HG03060 (cell line): ENCODE measurements around the gene MED9.
"Not testable (repeated sequence)": the region's sequence is repeated elsewhere in the genome, so short reads cannot be mapped to it uniquely, and the experiment has no call there.

Experiments used
- ATAC-seq: cut with Tn5 transposase; IDR thresholded peaks from one replicate; pipeline ENCODE4 v1.9.1; 2021; ENCODE audit warnings: low read depth, moderate number of reproducible peaks; ENCODE audit not compliant: unreplicated experiment

The MED9 gene, protein sequence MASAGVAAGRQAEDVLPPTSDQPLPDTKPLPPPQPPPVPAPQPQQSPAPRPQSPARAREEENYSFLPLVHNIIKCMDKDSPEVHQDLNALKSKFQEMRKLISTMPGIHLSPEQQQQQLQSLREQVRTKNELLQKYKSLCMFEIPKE

DNA sequence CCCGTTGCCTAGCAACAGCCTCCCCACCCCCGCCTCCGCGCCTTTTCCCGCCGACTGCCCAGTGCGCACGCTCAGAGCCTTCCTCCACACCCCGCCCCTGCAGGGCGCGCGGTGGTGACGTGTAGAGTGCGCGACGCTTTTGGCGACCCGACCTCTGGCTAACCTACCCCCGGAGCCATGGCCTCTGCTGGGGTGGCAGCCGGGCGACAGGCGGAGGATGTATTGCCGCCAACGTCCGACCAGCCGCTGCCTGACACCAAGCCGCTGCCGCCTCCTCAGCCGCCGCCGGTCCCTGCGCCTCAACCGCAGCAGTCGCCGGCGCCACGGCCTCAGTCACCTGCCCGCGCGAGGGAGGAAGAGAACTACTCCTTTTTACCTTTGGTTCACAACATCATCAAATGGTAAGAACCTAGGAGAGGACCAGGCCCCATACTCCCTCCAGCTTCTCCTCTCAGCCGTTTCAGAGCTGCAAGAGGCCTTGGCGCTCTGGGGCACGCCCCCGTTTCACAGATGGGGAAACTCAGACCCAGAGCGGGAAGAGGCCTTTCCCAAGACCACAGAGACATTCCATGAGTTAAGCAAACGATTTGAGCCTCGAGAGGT lies at the start of gene MED9:
TSS of gene MED9 (plus strand) at position 136 of the 603 bp plus-strand sequence. CDS start at position 178, 42 bp downstream.
- ATAC-seq: peak; percentile 58

DNA sequence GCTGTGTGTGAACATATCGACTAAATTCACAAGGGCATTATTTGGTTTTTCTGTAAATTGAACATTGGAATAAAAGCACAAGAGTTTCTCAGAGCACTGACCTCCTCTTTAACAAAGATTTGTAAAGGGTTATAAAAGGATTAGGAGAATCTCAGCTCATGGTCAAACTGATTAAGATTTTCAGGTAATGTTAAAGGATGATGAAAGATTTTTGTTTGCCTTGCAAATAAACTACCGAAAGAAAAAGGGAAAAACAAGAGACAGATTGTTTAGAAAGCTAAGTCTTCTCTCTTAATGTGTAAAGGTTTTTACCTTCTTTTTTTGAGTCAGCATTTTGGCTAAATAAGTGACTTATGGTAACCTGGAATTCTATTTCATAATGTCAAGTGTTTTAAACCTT lies 47.6 kb upstream of the MED9 start:
- no peak for ATAC-seq

DNA sequence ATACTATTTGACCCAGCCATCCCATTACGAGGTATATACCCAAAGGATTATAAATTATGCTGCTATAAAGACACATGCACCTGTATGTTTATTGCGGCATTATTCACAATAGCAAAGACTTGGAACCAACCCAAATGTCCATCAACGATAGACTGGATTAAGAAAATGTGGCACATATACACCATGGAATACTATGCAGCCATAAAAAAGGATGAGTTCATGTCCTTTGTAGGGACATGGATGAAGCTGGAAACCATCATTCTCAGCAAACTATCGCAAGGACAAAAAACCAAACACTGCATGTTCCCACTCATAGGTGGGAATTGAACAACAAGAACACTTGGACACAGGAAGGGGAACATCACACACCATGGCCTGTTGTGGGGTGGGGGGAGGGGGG lies 45.9 kb upstream of the MED9 start:
- ATAC-seq: not testable (repeated sequence)

DNA sequence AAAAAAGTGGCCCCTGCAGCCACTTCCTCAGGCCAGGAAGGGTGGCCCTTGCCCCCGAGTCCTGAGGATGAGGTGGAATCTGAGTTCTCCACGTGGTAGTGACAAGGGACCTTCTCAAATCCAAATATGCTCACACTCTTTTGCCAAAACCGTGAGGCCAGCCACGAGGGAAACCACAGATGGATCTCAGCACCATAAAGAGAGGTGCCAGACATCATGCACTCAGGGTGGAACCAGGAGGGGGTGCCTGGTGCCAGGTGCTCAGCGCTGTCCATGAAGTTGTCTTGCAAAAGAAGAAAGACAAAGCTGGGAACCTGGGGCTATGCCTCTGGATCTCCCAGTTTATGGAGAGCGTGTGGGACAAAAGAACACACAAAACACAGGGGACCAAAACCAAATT lies 45.2 kb upstream of the MED9 start:
- no peak for ATAC-seq

DNA sequence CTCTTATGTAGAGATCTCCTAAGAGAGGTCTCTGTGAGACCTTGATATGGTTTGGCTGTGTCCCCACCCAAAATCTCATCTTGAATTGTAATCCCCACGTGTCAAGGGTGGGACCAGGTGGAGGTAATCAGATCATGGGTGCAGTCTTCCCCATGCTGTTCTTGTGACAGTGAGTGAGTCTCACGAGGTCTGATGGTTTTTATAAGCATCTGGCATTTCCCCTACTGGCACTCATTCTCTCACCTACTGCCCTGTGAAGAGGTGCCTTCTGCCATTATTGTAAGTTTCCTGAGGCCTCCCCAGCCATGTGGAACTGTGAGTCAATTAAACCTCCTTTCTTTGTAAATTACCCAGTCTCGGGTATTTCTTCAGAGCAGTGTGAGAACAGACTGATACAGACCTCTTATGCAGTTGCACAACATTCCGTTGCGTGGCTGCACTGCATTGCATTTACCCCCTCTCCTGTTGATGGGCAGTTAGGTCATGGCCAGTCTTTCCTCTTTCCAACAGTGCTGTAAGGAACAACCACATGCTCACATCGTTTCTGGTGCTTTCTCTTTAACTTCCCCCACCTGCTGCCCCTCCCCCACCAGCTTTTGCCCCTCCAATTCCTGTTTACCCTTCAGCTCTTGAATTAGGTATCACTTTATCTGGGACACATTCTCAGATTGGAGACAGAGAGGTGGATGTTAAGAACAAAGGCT lies 43.6 kb upstream of the MED9 start:
- no peak for ATAC-seq

DNA sequence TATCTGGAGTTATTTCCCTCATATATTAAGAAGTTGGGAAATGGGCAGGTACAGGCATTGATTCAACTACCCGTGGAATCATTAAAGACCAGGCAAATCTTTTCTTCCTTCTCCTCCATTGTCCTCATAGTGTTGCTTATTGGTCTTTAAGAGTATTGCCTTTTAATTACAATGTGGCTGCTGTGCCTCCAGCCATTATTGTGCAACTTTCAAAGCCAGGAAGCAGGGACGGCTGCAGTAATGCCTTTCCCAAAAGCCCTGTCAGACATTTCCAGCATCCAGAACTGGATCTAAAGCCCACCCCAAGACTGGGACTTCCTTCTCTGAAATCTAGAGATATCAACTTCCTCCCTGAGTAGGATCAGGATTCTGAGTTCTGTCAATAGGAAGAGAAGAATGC lies 42.3 kb upstream of the MED9 start:
- ATAC-seq: no peak

DNA sequence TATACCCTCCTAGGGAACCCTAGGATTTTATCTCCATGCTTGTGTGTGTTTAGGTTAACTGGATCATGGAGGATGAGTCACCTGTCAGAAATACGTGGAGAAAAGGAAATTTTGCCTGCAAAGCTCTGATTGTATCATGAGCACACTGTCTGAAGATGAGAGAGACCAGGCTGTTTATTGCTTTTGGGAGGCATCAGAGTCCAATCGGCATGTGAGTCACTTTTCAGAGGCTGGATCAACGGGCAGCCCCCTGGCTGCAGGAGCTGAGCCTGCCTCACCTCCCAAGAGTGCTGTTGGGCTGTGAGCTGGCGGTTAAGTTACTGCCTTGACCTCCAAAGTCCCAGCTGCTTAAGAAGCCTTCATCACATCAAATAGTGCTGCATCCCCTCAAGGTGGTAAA lies 41.5 kb upstream of the MED9 start:
- ATAC-seq: no peak

DNA sequence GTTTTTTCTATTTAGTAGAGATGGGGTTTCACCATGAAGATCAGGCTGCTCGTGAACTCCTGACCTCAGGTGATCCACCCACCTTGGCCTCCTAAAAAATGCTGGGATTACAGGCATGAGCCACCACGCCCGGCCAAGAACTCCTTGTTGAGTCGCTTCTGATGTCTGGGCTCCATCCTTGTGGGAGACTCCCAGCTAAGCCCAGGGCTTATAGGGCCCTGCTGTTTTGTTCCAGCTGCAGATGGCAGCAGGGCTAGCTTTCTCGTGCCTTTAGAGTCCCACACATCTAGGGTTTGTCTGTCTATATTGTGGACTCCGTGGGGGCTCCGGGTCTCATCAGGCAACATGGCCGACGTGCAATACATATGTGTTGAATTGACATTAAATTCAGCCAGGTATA lies 39.3 kb upstream of the MED9 start:
- no peak for ATAC-seq

DNA sequence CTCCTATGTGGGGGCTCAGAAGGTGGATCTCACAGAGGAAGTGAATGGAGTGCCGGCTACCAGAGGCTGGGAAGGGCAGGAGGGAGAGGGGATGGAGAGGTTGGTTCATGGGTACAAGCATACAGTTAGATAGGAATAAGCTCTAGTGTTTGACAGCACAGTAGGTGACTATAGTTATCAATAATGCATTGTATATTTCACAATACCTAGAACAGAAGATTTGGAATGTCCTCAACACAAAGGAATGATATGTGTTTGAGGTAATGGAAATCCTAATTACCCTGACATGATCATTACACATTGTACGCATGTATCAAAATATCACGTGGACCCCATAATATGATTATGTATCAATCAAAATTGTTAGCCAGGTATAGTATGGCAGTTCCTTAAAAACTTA lies 38.9 kb upstream of the MED9 start:
- no peak for ATAC-seq

DNA sequence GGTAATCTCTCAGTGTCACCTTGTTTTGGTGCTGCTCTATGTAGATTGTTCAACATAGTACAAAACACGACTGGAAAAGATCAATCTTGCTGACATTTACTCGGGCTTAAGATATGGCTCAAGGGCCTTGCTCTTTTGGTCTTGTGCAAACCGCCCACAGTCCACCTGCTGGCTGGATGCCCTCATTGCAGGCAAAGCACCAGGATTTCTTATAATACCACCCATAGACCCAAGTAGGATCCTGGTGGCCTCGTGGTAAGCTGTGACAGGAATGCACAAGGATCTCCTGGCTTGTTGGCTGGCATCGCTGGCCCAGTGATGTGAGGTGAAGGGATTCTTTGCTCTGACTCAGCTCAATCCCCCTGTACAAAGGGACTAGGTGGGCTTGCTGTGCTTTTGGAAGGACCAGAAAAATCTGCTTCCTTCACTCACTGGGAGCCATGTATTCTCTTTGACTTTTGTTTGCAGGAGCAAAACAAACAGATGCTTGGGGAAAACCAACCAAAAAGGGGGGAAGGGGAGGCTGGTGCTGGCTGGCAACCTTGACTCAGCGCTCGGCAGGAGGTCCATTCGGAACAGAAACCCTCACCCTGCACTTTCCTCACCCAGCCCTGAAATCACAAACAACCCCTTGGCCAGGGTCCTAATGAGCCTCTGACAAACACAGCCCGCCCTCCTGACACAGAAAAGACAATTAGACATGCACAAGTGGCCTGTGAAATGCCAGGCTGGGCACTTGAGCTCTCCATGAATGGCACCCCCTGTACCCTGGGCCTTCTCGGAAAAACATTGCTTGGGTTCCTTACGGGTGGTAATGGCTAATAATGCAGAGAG lies 36.6 kb upstream of the MED9 start:
- no peak for ATAC-seq

DNA sequence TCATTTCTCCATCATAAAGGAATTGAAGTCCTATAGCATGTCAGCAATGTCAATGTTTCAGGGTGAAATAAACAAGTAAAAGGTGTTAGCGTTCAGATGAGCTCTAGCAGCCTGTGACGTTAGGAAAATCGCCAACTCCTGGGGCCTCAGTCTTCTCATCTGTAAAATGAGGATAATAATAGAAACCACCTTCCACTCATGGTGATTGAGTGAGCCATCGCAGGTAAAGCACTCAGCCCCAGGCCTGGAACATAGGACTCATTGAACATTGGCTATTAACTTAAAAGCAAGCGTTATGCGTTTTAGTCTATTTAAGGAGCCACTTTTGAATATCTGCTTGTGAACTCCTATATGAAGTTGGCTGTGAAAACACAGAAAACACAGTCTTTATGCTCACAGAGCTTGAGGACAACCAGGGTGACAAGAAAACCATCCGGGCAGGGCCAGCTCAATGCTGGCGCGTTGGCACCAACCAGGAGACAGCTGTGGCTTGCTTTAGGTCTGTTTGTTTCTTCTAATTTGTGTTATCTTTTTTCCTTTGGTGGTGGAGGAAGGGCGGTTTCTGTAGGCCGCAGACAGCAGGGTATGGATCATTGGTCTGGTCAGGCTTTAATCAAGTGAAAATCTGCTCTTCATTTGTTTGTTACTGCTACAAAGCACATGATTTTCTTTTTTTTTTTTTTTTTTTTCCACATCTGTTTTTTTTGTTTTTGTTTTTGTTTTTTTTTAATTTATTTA lies 35.7 kb upstream of the MED9 start:
- no peak for ATAC-seq

DNA sequence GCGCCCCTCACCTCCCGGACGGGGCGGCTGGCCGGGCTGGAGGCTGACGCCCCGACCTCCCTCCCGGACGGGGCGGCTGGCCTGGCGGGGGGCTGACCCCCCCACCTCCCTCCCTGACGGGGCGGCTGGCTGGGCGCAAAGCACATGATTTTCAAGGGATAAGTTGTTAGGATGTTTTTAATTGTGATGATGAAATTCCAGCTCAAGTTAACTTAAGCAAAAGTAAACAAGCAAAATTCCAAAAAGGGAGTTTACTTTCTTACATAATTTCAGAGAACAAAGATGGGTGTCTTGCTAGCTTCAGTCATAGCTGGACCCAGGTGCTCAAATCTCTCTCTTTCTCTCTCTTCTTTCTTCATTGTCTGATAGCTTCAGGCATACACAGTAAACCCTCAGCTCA lies 33.6 kb upstream of the MED9 start:
- ATAC-seq: no peak

DNA sequence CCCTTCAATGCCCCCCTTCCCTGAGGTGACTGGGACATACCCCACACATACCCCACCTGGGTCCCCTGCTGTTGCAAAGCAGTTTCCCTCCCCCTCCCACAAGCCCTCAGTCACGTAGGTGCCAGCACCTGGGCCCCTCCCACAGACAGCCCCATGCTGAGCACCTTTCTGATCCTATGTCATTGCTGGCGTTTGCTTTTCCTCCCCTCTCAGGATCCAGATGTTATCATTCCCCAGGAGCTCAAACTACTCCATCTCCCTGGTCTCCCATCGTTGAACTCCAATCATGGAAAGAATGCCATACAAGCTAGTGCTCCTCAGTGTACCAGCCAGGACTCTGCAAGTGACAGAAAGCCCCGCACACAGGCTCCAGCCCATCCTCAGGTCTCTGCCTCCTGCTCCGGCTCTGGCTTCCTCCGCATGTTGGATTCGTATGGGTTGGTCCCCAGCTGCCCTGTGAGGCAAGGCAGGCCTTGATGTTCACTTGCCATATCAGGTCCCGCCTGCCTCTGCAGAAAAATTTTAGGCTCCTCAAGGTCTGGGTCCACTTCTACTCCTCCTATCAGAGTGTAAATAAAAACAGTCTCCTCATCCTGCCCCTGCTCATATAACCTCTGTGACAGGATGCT lies 31.4 kb upstream of the MED9 start:
- ATAC-seq: no peak

DNA sequence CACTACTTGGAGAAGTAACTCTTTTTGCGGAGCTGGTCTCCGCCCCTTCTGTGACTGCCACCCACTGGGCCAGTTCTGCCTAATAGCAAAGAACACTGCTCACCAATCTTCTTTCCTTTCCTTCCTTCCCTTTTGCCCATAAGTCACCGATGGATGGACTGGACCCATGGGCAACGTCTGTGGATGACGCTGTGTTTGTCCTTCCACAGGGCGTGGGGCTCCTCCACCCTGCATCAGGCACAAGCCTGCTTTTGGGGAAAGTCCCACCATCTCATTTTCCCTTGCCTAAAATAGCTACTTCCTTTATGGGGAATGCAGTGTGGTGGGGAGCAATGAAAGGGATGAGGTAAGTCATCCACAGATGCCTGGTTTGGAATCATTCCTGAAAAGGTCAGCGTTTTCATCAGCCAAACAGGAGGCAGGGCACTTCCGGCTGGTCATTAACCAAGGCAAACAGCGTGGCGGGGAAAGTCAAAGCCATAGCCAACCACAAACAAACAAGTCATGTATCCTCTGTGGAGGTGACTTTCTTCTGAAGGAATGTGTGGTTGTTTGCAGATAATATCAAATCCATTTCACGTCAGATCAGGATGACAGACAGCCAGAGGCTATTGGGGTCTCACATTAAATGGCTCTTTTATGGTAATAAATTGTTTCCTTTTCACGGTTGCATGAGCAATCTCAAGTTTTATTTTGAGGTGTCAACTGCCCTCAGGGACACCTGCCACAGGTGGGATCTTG lies 30.7 kb upstream of the MED9 start:
- no peak for ATAC-seq

DNA sequence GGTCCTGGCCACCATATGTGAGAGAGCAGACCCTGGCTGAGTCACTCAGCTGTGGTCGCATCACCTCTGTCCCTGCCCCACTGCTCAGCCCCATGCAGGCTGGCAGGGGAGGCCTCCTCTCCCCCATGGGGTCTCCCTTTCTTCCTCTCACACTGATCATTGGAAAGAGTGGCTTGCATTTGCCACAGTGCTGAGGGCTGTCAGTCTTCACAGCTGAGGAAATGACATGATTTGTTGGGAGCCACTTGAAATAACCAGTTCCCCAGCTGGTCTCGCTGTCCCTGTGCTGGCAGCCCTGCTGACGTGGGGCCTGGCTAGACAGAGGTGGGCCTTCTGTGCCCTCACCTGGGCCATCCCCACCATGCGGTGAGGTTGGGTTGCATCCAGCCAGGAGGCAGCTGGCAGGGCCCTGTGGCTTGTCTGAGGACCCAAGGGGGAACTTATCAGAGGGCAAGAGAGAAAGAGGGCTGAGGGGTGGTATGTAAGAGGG lies 30.1 kb upstream of the MED9 start:
- ATAC-seq: no peak

DNA sequence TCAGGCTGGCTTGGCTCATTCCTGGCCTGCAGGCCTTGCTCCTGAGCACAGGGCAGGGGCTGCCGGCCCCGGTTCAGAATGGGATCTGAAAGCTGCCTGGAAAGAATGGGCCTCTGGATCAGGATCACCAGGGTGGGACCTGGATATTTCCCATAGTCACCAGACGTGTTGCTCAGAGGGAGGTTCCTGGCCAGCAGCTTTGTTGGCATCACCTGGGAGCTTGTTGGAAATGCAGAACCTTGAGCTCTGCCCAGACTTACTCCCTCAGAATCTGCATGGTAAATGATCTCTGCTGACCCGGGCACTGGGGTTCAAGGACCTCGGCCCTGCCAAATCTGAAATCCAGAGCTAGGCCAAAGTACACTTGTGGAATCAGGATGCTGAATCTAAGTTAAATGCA lies 29.5 kb upstream of the MED9 start:
- ATAC-seq: no peak

DNA sequence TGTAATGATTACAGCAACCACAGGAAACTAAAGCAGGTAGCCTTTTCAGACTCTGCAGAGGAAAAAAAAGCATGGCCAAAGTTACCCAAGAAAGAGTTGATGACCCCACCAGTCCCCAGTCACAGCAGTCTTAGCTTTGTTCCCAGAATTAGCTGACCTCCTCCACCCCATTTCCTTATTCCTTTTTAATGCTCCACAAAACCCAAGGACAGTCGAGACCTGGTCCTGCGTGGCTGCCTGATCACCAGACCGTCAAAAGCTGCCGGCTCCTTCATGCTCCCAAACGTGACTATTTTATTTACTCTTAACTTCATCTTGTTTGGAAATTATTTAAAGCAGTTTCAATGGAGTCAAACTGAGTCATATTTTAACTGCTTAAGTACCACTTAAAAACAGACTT lies 28.7 kb upstream of the MED9 start:
- no peak for ATAC-seq

DNA sequence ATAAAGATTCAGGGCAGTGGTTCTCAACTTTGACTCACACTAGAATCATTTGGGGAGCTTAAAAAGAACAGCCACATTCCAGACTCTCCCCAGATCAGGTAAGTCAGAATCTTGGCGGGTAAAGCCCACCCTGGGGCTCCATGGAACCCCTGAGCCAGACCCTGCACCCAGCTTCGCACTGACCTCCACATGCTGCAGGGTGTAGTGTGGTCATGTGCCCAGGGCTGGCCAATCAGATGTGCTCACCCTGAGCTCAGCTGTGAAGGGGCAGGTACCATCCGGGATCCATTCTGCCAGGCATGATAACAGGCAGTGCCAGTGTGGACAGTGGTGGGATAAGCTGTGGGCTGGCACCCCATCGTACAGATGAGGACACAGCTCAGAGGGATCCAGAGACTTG lies 28.1 kb upstream of the MED9 start:
- no peak for ATAC-seq

DNA sequence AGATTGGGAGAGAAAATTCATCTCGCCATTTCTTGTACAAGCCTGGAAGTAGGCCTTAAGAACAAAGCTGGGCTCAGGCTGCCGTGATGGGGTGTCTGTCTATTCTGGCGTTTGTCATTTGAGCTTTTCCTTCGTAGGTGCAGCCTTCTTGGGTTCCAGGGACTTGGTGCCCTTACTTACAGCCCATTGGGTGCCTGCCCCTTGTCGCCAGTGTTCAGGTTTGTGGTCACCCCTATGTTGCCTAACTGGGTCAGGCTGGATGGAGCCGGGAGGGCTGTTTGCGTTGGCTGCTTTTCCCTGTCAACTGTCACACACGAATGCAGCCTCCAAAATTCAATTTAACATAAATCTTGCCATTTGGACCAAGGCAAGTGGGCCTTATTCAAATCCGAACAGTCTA lies 23.7 kb upstream of the MED9 start:
- no peak for ATAC-seq
